GM21367 (cell line): ENCODE results near the gene CD40LG.

Experiments used
- ATAC-seq: cut with Tn5 transposase; IDR thresholded peaks from one replicate; pipeline ENCODE4 v1.9.1; 2021; ENCODE audit not compliant: unreplicated experiment

Gene CD40LG

DNA sequence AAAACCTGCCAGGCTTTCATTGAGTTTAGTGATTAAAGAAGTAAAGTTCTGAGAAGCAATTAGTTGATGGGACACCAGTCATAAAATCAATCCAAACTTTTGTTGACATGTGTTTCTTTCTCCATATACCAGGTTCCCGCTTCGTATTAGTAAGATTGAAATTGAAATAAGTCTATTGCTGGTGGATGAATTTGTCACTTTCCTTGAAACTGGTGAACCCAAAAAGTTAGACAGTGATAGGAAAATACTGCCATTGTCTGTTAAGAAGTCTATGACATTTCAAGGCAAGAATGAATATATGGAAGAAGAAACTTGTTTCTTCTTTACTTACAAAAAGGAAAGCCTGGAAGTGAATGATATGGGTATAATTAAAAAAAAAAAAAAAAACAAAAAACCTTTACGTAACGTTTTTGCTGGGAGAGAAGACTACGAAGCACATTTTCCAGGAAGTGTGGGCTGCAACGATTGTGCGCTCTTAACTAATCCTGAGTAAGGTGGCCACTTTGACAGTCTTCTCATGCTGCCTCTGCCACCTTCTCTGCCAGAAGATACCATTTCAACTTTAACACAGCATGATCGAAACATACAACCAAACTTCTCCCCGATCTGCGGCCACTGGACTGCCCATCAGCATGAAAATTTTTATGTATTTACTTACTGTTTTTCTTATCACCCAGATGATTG lies at the start of gene CD40LG:
Gene CD40LG, plus strand, starts transcription at position 482 of the 684 bp plus-strand sequence. Its CDS starts 91 bp downstream, at position 573.
- no peak for ATAC-seq

DNA sequence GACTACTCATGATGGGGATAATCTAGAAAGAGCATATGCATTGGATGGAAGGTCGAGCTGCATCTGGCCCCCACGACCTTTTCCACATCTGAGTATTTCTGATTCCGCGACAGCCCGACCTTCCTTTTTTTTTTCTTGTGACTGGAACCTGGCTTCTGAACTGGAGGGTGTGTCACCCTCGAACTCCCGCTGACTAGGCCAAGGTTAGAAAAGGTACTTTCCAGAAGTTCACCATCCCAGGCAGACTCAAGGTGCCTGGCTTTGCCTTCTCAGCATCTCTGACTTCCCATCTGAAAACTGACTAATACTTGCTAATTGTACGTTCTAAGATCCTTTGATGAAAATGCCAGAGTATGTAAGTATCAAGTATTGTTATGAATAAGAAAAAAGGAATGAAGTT lies 49.3 kb upstream of the CD40LG start:
- no peak for ATAC-seq

DNA sequence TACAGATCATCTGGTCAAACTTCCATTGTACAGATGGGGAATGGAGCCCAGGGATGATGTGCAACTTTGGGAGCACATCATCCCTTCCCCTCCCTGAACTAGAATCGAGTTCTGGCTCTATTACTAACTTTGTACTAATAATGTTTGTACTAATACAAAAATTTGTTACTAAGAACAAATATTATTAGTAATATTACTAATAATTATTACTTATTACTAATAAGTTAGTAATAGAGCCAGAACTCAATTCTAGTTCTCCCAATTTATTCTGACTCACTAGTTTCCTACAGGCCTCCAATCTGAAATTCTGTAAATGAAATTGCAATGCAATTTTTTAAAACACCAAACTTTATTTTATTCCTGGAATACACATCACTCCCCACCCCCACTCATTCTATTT lies 47.9 kb upstream of the CD40LG start:
- ATAC-seq: no peak

DNA sequence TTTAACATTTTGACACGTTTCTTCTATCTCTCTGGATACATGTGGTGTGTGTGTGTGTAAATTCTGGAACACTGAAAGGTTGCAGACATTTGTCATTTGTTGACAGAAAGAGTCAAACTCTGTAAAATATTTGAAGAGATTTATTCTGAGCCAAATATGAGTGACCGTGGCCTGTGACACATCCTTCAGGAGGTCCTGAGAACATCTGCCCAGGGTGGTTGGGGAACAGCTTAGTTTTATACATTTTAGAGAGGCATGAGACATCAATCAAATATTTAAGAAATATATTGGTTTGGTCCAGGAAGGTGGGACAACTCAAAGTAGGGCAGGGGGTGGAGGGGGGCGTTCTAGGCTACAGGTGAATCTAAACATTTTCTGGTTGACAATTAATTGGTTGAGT lies 40.7 kb upstream of the CD40LG start:
- ATAC-seq: no peak

DNA sequence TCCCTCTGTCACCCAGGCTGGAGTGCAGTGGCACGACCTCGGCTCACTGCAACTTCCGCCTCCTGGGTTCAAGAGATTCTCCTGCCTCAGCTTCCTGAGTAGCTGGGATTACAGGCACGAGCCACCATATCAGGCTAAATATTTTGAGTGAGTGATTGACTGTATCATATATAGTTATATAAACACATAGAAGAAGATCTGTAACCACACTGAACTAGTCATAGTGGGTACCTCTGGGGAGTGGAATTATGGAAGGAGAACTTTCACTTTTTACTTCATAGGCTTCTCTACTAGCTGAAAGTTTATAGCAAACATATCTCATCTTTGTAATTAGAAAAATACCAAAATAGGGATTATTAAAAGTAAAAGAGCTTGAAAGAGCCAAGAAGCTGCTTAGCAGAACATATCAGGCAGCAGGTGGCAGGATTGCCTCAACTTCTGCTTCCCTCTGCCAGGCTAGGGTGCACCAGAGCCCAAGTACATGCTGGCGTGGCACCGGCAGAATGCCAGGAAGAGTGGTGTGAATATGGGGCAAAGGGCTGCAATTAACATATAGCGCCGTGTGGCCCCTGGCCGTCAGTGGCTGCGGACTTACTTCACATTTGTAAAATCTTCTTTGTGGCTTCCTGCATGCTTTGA lies 39.5 kb upstream of the CD40LG start:
- ATAC-seq: no peak

DNA sequence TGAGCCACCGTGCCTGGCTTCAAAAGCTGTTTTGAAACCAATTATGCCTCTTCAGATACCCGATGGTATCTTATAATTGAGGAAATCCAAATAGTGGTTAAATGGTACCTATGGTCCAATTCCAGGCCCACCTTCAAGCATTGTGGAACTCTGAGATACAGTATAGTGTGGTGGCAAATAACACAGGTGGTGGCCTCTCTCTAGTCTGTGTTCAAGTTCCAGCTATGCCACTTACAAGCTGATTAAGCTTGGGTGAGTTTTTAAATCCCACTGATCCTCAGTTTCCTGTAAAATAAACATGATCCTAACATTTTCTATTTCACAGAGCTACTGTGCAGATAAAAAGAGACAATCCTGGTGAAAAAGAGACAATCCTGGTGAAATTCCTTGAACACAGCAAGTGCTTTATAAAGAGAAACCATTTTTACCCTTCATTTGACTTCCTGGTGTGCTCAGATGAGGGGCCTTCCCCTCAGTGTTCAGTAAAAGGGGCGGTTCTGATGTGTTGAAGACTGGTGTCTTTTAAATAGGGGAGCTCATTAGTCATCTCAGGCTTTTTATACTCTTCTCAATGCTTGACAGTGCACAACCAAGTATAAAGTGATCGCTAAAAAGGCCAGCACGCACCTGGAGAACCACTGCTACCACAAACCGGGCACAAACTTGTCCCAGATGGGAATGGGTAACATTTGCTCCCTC lies 30.8 kb upstream of the CD40LG start:
- ATAC-seq: peak; percentile 83

DNA sequence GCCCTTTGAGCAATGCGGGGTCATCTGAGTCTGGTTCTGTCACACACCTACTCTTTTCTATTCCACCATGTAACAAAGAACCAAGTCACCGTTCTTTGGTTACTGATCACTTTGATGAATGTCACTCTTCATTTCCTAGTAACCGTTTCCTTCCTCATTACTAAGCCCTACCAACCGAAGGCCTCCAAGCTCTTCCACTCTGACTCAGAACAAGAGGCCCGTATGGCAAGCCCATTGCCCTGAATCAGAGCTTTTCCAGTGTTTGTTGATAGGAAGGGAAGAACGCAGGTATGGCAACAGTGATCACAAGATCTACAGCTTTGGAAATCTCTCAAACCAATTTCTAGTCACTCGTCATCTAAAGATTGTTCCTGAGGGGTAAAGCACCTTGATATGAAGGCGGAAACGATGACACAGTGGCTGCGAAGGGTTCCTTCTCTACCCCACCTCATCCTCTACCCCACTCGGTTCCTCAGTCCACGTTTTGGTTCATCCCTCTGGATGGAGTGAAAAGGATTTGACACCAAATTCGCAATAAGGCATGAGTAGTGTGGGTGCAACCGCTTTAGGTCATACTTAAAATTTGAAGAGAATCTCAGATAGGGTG lies 28.0 kb upstream of the CD40LG start:
- ATAC-seq: no peak

DNA sequence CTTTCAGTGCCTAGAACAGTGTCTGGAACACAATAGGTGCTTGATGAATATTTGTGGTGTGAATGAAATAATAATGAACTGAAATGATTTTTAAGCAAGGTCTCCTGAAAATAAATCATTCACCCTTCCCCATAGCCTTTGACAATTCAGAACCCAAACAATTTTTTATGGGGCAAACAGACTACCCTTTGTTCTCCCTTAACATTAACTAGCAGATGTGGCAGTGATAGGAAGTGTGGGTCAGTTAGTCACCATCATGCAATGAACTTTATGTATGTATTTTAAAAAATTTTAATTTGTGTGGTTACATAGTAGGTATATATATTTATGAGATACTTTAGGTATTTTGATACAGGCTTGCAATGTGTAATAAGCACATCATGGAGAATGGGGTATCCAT lies 27.2 kb upstream of the CD40LG start:
- ATAC-seq: no peak

DNA sequence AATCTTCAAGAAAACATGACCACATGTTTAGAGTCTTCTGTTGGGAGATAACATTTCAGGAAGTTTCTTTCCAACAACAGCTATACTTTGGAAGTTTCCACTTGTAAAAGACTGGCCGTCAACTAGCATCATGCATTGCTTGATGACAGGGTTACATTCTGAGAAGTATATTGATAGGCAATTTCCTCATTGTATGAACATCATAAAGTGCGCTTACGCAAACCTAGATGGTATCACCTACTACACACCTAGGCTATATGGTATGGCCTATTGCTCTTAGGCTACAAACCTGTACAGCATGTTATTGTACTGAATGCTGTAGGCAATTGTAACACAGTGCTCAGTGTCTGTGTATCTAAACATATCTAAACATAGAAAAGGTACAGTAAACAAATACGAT lies 25.4 kb upstream of the CD40LG start:
- no peak for ATAC-seq

DNA sequence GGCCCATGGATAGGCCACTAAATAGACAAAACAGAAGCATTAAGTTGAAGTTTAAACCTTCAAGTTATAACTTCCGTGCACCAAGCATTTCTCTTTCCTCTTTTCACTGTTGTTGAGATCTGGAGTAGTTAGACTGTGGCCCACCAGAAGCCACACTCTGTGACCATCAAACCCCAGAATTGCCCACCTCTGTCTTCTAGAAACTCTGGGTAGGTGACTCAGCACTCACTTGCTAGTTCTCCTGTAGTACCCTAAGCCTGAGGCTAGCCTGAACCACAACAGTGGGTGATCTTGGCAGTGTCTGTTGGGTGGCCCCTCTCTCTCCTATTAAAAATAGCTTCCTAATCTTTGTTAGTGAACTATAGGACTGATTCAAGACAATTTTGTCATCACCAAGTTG lies 24.6 kb upstream of the CD40LG start:
- ATAC-seq: no peak

DNA sequence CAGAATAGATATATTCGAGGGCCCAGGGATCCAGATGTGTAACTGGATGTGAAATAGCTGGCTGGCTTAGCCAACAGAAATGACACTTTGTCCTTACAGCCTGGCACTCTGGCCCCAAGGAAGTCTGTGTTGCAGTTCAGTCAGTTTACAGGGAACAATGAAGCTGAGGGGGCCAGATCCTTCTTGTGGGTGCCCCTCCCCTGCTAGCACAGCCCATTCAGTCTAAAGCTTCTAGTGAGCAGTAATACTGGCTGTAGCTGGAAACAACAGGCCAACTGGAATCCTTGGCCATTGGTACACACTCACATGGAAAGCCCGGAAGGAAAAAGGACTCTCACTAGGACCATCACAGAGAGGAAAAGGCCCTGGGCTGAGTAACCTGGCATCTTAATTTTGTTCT lies 22.7 kb upstream of the CD40LG start:
- no peak for ATAC-seq

DNA sequence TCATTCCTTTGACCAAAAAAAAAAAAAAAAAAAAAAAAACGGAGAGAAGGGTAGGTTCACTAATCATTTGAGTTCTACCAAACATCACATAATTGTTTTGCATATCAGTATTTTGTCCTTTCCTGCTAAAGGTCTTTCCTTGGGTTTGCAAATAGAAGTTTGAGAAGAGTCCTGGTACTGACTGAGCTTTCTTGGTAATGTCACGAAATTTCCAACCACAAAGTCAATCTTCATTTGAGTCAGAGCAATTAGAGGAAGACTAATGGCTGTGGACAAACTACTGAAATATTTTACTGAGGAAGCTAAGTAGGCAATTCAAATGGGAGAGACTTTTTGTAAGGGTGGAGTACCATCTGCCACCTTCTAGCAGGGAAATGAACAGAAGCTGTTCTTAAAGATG lies 21.7 kb upstream of the CD40LG start:
- ATAC-seq: peak; percentile 60

DNA sequence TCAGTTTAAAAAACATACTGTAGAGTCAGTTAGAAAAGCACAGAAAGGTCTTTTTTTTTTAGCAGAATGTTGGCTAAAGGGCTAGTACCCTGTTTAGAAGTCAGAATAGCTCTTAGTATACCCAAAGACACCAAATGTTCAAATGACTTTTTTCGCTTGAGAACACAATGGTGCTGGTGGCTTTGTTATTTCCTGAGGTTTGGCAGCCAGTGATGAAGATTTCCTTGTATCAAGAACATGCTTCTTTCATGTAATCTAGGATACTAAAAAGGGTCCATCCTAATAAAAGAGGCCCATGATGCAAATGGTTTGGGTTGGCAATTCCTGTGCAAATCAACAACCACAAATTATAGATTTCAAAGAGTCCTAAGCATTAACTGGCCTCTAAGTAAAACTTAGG lies 21.1 kb upstream of the CD40LG start:
- ATAC-seq: no peak

DNA sequence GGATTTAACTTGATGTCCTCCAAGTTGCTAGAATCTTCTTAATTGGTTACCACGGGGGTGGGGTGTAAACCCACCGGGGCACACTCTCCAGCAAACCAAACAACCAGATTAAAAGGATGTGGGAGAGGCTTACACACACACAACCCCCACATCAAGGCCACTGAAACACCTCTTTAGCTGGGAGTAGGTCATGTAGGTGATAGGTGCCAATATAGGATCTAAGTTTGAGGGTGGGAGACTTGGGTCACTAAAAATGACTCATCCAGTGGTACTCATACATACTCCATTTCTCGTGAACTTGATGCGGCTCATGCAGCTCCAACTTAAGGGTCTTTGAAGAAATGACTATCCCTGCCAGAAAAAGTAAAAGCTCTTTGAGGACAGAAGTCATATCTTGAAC lies 20.5 kb upstream of the CD40LG start:
- ATAC-seq: no peak

DNA sequence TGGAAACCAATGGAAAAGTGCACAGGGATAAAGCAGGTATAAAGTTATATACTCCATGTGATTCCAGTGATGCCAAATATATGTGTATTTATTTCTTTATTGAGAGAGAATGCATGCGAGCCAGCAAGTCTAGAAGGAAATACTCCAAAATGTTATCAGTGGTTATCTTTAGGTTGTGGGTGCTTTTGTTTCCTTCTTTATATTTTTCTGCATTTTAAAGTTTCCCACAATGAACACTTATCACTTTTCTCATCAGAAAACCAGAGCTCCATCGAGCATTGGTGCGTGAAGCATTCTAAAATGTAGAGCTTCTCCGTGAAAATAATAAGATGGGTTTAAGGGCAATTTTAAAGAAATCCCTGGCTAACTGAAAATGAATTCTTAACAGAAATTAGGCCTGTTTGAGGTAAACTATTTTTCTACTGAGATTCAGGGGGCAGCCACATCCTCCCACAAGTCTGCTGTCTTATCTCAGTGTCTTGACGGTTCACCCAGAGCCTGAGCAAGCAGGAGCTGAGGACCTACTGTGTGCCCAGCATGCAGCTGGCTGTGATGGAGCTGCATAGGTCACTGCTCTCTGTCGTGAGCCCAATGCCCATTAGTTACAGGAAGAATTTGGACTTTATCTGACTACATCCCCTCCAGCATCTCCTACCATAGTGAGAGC lies 18.7 kb upstream of the CD40LG start:
- no peak for ATAC-seq

DNA sequence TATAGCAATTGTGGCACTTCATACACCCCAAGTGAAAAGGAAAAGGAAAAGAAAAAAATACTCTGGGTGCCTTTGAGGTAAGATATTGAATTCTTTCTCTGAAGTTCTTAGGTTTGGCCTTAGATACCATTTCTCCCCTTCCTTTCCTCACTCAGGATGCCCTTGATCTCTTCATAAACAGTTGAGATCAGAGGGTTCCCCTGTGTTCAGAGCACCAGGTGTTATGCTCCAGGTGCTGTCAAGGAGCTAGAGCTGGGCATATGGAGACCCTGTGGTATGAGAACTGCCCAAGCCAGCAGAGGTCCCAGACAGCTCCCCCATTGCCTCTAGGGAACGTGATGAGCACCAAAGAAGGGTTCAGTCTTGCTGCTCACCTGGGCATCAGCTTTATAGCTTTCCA lies 17.1 kb upstream of the CD40LG start:
- ATAC-seq: no peak

DNA sequence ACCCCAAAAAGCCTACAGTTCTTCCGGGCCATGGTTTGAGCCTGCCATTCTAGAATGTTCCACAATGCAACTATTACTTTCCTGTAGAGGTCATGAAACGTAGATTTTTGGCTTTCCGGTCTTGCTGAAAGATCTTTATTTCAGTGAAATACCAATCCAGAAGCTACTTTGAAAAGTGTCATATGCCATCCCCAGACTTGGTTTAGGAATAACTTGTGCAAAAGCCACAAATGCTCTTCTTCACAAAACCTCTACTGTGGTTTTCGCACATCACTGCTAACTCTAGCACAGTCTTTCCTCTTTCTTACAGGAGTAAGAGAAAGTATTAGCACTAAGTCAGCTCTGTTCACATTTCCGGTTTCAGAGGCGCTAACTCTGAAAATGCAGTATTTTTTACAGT lies 12.7 kb upstream of the CD40LG start:
- peak; percentile 89 for ATAC-seq

DNA sequence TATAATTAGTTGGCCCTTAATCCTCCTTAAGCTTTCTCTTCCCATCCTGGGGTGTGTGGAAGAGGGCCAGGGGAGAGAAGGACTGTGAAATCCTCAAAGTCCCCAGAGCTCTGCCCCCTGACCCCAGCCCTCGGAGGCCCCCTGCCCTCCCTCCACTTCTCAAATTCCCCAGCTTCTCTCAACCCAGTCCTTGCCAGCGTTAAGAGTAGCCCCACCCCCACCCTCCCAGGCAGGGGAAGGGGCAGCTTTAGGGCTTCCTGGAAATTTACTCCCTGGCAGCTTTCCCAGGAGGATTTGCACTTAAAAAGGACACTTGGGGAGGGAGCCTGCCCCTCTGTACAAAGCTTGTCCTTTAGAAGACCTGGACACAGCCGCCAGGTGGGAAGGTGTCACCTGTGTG lies 11.8 kb upstream of the CD40LG start:
- ATAC-seq: no peak

DNA sequence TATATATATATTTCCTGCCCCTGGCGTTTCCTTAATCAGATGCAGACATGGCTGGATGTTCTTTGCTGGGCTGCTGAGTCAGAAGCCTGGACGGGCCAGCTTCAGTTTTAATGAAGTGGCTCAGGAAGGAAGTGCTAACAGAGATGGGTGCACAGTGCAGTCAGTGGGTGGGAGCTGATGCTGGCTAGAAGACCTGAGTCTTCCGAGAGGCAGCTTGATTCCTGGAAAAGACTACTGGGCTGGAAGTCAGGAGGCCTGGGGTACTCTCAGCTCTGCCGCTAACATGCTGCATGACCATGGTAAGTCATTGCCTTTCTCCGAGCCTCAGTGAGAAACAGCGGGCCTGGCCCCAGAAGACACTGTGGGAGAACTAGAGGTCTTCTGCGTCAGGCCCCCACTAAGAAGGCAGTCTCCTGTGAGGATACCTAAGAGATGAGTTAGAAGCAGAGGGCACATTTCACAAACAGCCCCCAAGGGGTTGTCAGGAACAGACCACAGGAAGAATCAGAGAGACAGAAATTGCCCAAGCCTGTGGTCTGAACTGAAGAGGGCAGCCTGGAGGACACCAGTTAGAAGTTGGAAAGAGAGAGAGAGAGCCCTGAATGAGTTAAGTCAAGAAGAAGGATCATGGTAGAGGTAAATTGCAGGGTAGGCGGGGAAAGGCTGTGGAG lies 8.3 kb upstream of the CD40LG start:
- no peak for ATAC-seq

DNA sequence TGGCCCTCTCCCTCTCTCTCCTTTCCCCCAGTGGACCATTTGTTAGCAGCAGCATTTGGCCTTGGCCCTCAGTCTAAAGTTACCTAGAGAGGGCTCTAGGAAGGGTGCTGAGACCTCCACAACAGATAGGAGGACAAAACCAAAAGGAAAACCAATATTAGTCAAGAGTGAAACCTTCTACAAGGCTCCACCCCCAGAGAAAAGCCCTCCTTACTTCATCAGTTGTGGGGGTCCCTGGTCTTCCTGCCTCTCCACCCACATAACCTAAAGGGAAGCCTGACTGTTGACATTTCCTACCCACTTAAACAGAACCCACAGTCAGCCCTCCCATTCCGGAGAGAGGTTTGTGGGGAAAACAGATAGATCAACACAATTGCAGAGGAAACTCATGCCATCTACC lies 4.7 kb upstream of the CD40LG start:
- ATAC-seq: no peak
